Measurements from ENCODE around the gene CRABP2. TPM values are rescaled to one million over a fixed set of nuclear protein-coding genes. Genes with fewer than 3 reads are reported as not detected.

The CRABP2 gene
- total RNA-seq, 2 donors from 2014 or later, result 1.5 TPM

GRCh38 chr1:156696755-156697154, 8.6 kb downstream of the CRABP2 start:
- intact Hi-C loops (cut with DNase I), result no loop called here
- DNase-seq (no peak), ATAC-seq (no peak)

GRCh38 chr1:156694690-156694962, 10.8 kb downstream of the CRABP2 start:
- DNase-seq (no peak), ATAC-seq (no peak)
- intact Hi-C loops (cut with DNase I), result loop anchor here in 1 of 2 donors (5.0 kb wide), 1 partner anchor 33 kb away; the partner anchor contains the start of genes ISG20L2 and METTL25B

GRCh38 chr1:156693848-156694689, 11.3 kb downstream of the CRABP2 start:
- DNase-seq, result no peak
- ATAC-seq, result no peak
- intact Hi-C loops (cut with DNase I), result loop anchor here in 1 of 2 donors (5.0 kb wide), 1 partner anchor 33 kb away; the partner anchor contains the start of genes ISG20L2 and METTL25B

- intact Hi-C loops (cut with DNase I), result loop anchor here in 1 of 2 donors (5.0 kb wide), 1 partner anchor 34 kb away; the partner anchor contains the start of genes ISG20L2 and METTL25B
- ATAC-seq, result no peak
- no peak for DNase-seq
Observed at GRCh38 chr1:156692925-156693847, 12.2 kb downstream of the CRABP2 start.

- ATAC-seq, result no peak
- no peak for DNase-seq
- intact Hi-C loops (cut with DNase I), result loop anchor here in 1 of 2 donors (5.0 kb wide), 1 partner anchor 35 kb away; the partner anchor contains the start of genes ISG20L2 and METTL25B
Observed at GRCh38 chr1:156692441-156692924, 12.9 kb downstream of the CRABP2 start.

GRCh38 chr1:156691665-156692440, 13.5 kb downstream of the CRABP2 start:
- DNase-seq, result no peak
- intact Hi-C loops (cut with DNase I), result loop anchor here in 1 of 2 donors (5.0 kb wide), 1 partner anchor 35 kb away; the partner anchor contains the start of genes ISG20L2 and METTL25B

GRCh38 chr1:156691191-156691590, 14.2 kb downstream of the CRABP2 start:
- intact Hi-C loops (cut with DNase I), result loop anchor here in 1 of 2 donors (5.0 kb wide), 1 partner anchor 36 kb away; the partner anchor contains the start of genes ISG20L2 and METTL25B
- DNase-seq, result no peak
- no peak for ATAC-seq

More at GRCh38 chr1:156691665-156692440, 13.5 kb downstream of the CRABP2 start:
- no peak for ATAC-seq

- DNase-seq, result no peak
- ATAC-seq, result no peak
- intact Hi-C loops (cut with DNase I), result loop anchor here in 1 of 2 donors (5.0 kb wide), 1 partner anchor 37 kb away; the partner anchor contains the start of genes ISG20L2 and METTL25B
Observed at GRCh38 chr1:156690675-156691036, 14.7 kb downstream of the CRABP2 start.

- intact Hi-C loops (cut with DNase I), result loop anchor here (1.0 to 5.0 kb wide), 3 partner anchors 35 to 200 kb away; partner anchors contain the start of genes ISG20L2 (in 1 of the 2) and METTL25B (in 1 of the 2)
- no peak for DNase-seq
- ATAC-seq, result peak in 1 of 2 donors; percentile 6
Observed at GRCh38 chr1:156689953-156690674, 15.3 kb downstream of the CRABP2 start.

- intact Hi-C loops (cut with DNase I), result loop anchor here in 1 of 2 donors (1.0 to 2.0 kb wide), 2 partner anchors 36 to 201 kb away; no protein-coding TSS in a partner anchor
- DNase-seq (peak; percentile 80), ATAC-seq (peak; percentile 92 to 96)
Observed at GRCh38 chr1:156689035-156689952, 16.1 kb downstream of the CRABP2 start.

- intact Hi-C loops (cut with DNase I), result loop anchor here in 1 of 2 donors (5.0 kb wide), 1 partner anchor 37 kb away; no protein-coding TSS in a partner anchor
- ATAC-seq (peak in 1 of 2 donors; percentile 9), DNase-seq (no peak)
Observed at GRCh38 chr1:156684227-156684782, 21.1 kb downstream of the CRABP2 start.

GRCh38 chr1:156682166-156682890, 23.1 kb downstream of the CRABP2 start:
- DNase-seq (no peak), ATAC-seq (no peak)
- intact Hi-C loops (cut with DNase I), result loop anchor here in 1 of 2 donors (5.0 kb wide), 1 partner anchor 35 kb away; no protein-coding TSS in a partner anchor

GRCh38 chr1:156681196-156681960, 24.0 kb downstream of the CRABP2 start:
- intact Hi-C loops (cut with DNase I), result loop anchor here in 1 of 2 donors (5.0 kb wide), 1 partner anchor 34 kb away; no protein-coding TSS in a partner anchor
- DNase-seq (no peak), ATAC-seq (no peak)

- intact Hi-C loops (cut with DNase I), result loop anchor here in 1 of 2 donors (5.0 kb wide), 1 partner anchor 33 kb away; no protein-coding TSS in a partner anchor
- DNase-seq, result no peak
- ATAC-seq, result no peak
Observed at GRCh38 chr1:156680056-156680455, 25.3 kb downstream of the CRABP2 start.

Data from left cardiac atrium (tissue), 4 donors.